ENCODE data around the gene FOSB.

DNA sequence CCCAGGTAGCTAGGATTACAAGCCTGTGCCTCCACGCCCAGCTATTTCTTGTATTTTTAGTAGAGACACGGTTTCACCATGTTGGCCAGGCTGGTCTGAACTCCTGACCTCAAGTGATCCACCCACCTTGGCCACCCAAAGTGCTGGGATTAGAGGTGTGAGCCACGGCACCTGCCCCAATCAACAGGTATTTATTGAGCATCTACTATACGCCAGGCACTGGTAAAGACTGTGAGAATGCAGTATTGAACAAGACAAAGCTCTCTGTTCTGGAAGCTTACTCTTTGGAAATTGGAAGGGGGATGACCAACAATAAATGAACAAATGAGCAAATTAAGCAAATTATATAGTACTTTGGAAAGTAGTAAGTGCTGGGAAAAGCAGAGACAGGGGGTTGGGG, 22.7 kb upstream of the FOSB start:
- TF ChIP-seq, protein P1, sequence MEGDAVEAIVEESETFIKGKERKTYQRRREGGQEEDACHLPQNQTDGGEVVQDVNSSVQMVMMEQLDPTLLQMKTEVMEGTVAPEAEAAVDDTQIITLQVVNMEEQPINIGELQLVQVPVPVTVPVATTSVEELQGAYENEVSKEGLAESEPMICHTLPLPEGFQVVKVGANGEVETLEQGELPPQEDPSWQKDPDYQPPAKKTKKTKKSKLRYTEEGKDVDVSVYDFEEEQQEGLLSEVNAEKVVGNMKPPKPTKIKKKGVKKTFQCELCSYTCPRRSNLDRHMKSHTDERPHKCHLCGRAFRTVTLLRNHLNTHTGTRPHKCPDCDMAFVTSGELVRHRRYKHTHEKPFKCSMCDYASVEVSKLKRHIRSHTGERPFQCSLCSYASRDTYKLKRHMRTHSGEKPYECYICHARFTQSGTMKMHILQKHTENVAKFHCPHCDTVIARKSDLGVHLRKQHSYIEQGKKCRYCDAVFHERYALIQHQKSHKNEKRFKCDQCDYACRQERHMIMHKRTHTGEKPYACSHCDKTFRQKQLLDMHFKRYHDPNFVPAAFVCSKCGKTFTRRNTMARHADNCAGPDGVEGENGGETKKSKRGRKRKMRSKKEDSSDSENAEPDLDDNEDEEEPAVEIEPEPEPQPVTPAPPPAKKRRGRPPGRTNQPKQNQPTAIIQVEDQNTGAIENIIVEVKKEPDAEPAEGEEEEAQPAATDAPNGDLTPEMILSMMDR (IDR thresholded peaks at IDR 0.05): no peak
- TF ChIP-seq POLR2A (IDR thresholded peaks at IDR 0.05): no peak

Measured in ovary (tissue), 3 donors.